ENCODE data around the gene GTF2F1. TPM values are rescaled to one million over a fixed set of nuclear protein-coding genes. Genes with fewer than 3 reads are reported as not detected.

GTF2F1 gene
- total and polyA plus RNA-seq, 9 of the 15 experiments (the other 6 are each of a cell fraction or from before 2014, with no cell fraction given): 4.7 to 75.4 (median 68.4) TPM

DNA sequence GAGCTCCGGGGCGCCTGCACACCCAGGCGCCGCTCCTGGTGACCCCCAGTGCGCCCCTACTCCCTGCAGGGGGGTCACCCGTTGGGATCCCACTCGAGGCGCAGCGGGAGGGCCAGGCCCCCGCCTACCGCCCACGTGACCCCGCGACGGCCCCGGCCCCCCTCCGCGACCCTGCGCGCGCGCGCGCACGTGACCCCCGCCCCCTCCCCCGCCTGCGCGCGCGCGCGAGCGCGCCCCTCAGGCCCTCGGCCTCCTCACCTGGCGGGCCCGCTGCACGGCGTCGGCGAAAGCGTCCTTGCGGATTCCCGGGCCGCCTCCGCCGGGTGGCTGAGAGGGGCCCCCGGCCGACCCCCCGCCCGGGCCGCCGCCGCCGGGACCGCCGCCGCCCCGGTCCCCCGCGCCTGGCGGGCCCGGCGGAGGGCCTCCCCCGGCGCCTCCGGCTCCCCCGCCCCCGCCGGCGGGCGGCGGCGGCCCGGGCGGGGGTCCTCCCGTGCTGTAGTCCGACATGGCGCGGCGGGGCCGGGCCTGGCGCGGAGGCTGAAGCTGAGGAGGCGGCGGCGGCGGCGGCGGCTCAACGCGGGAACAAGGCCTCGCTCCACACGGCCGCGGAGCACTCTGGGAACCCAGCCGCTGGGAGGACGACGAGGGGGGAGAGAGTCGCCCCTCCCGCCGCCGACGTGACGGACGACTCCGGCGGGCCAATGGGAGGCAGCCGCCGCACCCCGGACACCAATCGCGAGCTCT is 31.4 kb upstream of the GTF2F1 start, which contains the start of gene KHSRP (continued):
- TF ChIP-seq HNRNPK (IDR thresholded peaks at IDR 0.05; ENCODE audit: low read depth, low read length, poor library complexity, severe bottlenecking) (no peak), MAZ (CRISPR knock-in tag; conservative IDR thresholded peaks at IDR 0.05 in 1 of 2, IDR thresholded peaks at IDR 0.05 in 1 of 2) (peak; percentile 69 to 90), TAF15 (IDR thresholded peaks at IDR 0.05; ENCODE audit: low read depth, low read length) (no peak), RBM25 (IDR thresholded peaks at IDR 0.05; ENCODE audit: low read depth, low read length, severe bottlenecking) (peak; percentile 87), FOS (IDR thresholded peaks at IDR 0.05; ENCODE audit: extremely low read depth, insufficient read length) (no peak), BHLHE40 (IDR thresholded peaks at IDR 0.05; ENCODE audit: low read length) (peak; percentile 65; the same call in 1 of the 2 replicates), ZNF316 (IDR thresholded peaks at IDR 0.05) (no peak), ZNF165 (CRISPR knock-in tag; IDR thresholded peaks at IDR 0.05; ENCODE audit: borderline replicate concordance) (no peak), KDM4B (IDR thresholded peaks at IDR 0.05; ENCODE audit: borderline replicate concordance in 2 of 2, low read depth in 1 of 2) (0 out of 4 replicates have a peak, but pooled peaks of 1 of the 2 experiments have one; percentile 59)
- TF ChIP-seq, protein P1, sequence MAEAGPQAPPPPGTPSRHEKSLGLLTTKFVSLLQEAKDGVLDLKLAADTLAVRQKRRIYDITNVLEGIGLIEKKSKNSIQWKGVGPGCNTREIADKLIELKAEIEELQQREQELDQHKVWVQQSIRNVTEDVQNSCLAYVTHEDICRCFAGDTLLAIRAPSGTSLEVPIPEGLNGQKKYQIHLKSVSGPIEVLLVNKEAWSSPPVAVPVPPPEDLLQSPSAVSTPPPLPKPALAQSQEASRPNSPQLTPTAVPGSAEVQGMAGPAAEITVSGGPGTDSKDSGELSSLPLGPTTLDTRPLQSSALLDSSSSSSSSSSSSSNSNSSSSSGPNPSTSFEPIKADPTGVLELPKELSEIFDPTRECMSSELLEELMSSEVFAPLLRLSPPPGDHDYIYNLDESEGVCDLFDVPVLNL (CRISPR knock-in tag; IDR thresholded peaks at IDR 0.05; ENCODE audit: low read depth): no peak
- TF ChIP-seq, protein P2, sequence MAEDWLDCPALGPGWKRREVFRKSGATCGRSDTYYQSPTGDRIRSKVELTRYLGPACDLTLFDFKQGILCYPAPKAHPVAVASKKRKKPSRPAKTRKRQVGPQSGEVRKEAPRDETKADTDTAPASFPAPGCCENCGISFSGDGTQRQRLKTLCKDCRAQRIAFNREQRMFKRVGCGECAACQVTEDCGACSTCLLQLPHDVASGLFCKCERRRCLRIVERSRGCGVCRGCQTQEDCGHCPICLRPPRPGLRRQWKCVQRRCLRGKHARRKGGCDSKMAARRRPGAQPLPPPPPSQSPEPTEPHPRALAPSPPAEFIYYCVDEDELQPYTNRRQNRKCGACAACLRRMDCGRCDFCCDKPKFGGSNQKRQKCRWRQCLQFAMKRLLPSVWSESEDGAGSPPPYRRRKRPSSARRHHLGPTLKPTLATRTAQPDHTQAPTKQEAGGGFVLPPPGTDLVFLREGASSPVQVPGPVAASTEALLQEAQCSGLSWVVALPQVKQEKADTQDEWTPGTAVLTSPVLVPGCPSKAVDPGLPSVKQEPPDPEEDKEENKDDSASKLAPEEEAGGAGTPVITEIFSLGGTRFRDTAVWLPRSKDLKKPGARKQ (CRISPR knock-in tag; IDR thresholded peaks at IDR 0.05): no peak

Measured in K562 (cell line).